HCT116 (cell line): Measurements from ENCODE around the gene PEX11G. TPM values are rescaled to one million over a fixed set of nuclear protein-coding genes. Genes with fewer than 3 reads are reported as not detected.

ENCODE experiments used
- ATAC-seq: fragments of 200-7000 bp; cut with Tn5 transposase; 2 replicates; pipeline ENCODE4 v1.9.1; 2020; ENCODE audit warnings: mild to moderate bottlenecking, moderate library complexity
- BruUV-seq: library from RNA; stranded (reverse); fragments of 400-500 nt; replicated peaks from 2 replicates; lab custom pipeline; 2021; lab: Mats Ljungman, UMichigan
- CTCF ChIA-PET: fragments of 300-600 bp; sonication (Branson Sonifier 250); formaldehyde crosslinking; loops from one replicate; lab custom pipeline; 2021; ENCODE audit warnings: antibody characterized with exemption; lab: Charles Lee
- POLR2A ChIA-PET: fragments of 300-600, 350-600 bp; sonication (Branson Sonifier 250); formaldehyde crosslinking; loops from one replicate; lab custom pipeline; 2021; ENCODE audit warnings: antibody characterized with exemption; lab: Charles Lee
- RAD21 ChIA-PET, 2 experiments: fragments of 300-600 bp; sonication (Branson Sonifier 250); formaldehyde crosslinking; loops; one replicate each; lab custom pipeline; 2023; ENCODE audit warnings: low total read pairs in 2 of 2; ENCODE audit not compliant: uncharacterized antibody in 2 of 2, unreplicated experiment in 2 of 2, low non-redundant PET in 1 of 2; lab: Charles Lee
- DNase-seq: peaks from one replicate; pipeline ENCODE4 v3.0.0-alpha.2; 2010; ENCODE audit warnings: low read depth, low spot score
- H2AFZ ChIP-seq: fragments of 200-600 bp; shearing (Covaris generic), sonication (generic); 2 replicates; pipeline ENCODE4 v1.6.1; 2017; ENCODE audit warnings: low read depth, mixed run types, mixed read lengths, antibody characterized with exemption, low read length; ENCODE audit not compliant: poor library complexity, severe bottlenecking
- H3K27ac ChIP-seq: 2 replicates; pipeline ENCODE4 v1.5.1; 2012; ENCODE audit warnings: low read depth, low read length
- H3K27me3 ChIP-seq: fragments of 200-600 bp; sonication (generic); 2 replicates; pipeline ENCODE4 v1.6.1; 2016; ENCODE audit warnings: mixed run types, low read length, mixed read lengths; ENCODE audit not compliant: insufficient read depth
- H3K36me3 ChIP-seq, 2 experiments: fragments of 200-500 bp in 1 of 2; fragments of 200-600 bp in 1 of 2; sonication (Bioruptor generic) in 1 of 2; sonication (generic) in 1 of 2; 2 replicates each; pipeline versions ENCODE4 v1.5.1 to v1.6.1; 2014 to 2016; ENCODE audit warnings: low read length in 2 of 2, inconsistent platforms in 1 of 2, mixed read lengths in 1 of 2, mixed run types in 1 of 2; ENCODE audit not compliant: insufficient read depth in 2 of 2, control insufficient read depth in 1 of 2
- H3K4me1 ChIP-seq, 2 experiments: fragments of 200-600 bp in 1 of 2; sonication (generic) in 1 of 2; 2 replicates each; pipeline versions ENCODE4 v1.5.1 to v1.6.1; 2012 to 2017; ENCODE audit warnings: low read length in 2 of 2, inconsistent platforms in 1 of 2, mild to moderate bottlenecking in 1 of 2, mixed read lengths in 1 of 2, mixed run types in 1 of 2, moderate library complexity in 1 of 2; ENCODE audit not compliant: insufficient read depth in 2 of 2, control insufficient read depth in 1 of 2
- H3K4me2 ChIP-seq: fragments of 200-600 bp; sonication (generic); 2 replicates; pipeline ENCODE4 v1.6.1; 2017; ENCODE audit warnings: mixed run types, low read length, mixed read lengths
- H3K4me3 ChIP-seq, 2 experiments: fragments of 200-600 bp in 1 of 2; sonication (generic) in 1 of 2; replicated peaks in 1 of 2; 2 replicates each; pipeline ENCODE4 v1.5.1; 2011 to 2016; ENCODE audit warnings: low read length in 2 of 2, control low read depth in 1 of 2, low read depth in 1 of 2, mild to moderate bottlenecking in 1 of 2, mixed read lengths in 1 of 2, mixed run types in 1 of 2
- H3K79me2 ChIP-seq: fragments of 200-600 bp; sonication (generic); 2 replicates; pipeline ENCODE4 v1.6.1; 2017; ENCODE audit warnings: mild to moderate bottlenecking, mixed run types, low read length, moderate library complexity, mixed read lengths; ENCODE audit not compliant: insufficient read depth
- H3K9ac ChIP-seq: fragments of 200-600 bp; sonication (generic); 2 replicates; pipeline ENCODE4 v1.6.1; 2016; ENCODE audit warnings: low read length, mixed read lengths
- H3K9me2 ChIP-seq: fragments of 200-600 bp; sonication (generic), shearing (Covaris generic); 2 replicates; pipeline ENCODE4 v1.6.1; 2017; ENCODE audit warnings: mixed run types, mild to moderate bottlenecking, moderate library complexity; ENCODE audit not compliant: insufficient read depth
- H3K9me3 ChIP-seq, 2 experiments: fragments of 200-500 bp in 1 of 2; fragments of 200-600 bp in 1 of 2; sonication (Bioruptor generic) in 1 of 2; sonication (generic) in 1 of 2; 2 replicates each; pipeline ENCODE4 v1.6.1; 2014 to 2017; ENCODE audit warnings: low read length in 2 of 2, mixed read lengths in 2 of 2, inconsistent platforms in 1 of 2, low read depth in 1 of 2, mild to moderate bottlenecking in 1 of 2, mixed run types in 1 of 2, moderate library complexity in 1 of 2; ENCODE audit not compliant: control insufficient read depth in 1 of 2, insufficient read depth in 1 of 2
- H4K20me1 ChIP-seq: fragments of 200-600 bp; sonication (generic), shearing (Covaris generic); 2 replicates; pipeline ENCODE4 v1.6.1; 2017; ENCODE audit warnings: mixed run types, mild to moderate bottlenecking, moderate library complexity; ENCODE audit not compliant: insufficient read depth
- CBX3 ChIP-seq: IDR thresholded peaks from 2 replicates; pipeline ENCODE4 v1.6.1; 2012; ENCODE audit warnings: low read depth
- CEBPB ChIP-seq: IDR thresholded peaks from 2 replicates; pipeline ENCODE4 v1.6.1; 2012; ENCODE audit warnings: low read depth
- EGR1 ChIP-seq: IDR thresholded peaks from 2 replicates; pipeline ENCODE4 v1.6.1; 2012; ENCODE audit warnings: low read depth
- ELF1 ChIP-seq: IDR thresholded peaks from 2 replicates; pipeline ENCODE4 v1.6.1; 2012; ENCODE audit warnings: low read depth, borderline replicate concordance
- EZH2 ChIP-seq: fragments of 200-600 bp; sonication (generic); IDR thresholded peaks from 2 replicates; pipeline ENCODE4 v1.6.1; 2017; ENCODE audit warnings: antibody characterized with exemption, mixed run types
- FOSL1 ChIP-seq: IDR thresholded peaks from 2 replicates; pipeline ENCODE4 v1.6.1; 2012; ENCODE audit warnings: low read depth
- JUND ChIP-seq: IDR thresholded peaks from 2 replicates; pipeline ENCODE4 v1.6.1; 2012
- POLR2AphosphoS5 ChIP-seq: IDR thresholded peaks from 2 replicates; pipeline ENCODE4 v1.6.1; 2011; ENCODE audit warnings: mild to moderate bottlenecking, low read depth, low read length, moderate library complexity
- RAD21 ChIP-seq: IDR thresholded peaks from 2 replicates; pipeline ENCODE4 v1.6.1; 2012; ENCODE audit warnings: low read depth, mild to moderate bottlenecking
- SIN3A ChIP-seq: IDR thresholded peaks from 2 replicates; pipeline ENCODE4 v1.6.1; 2012; ENCODE audit warnings: low read depth
- SP1 ChIP-seq: IDR thresholded peaks from 2 replicates; pipeline ENCODE4 v1.6.1; 2012; ENCODE audit warnings: low read depth
- SRF ChIP-seq: IDR thresholded peaks from 2 replicates; pipeline ENCODE4 v1.6.1; 2012; ENCODE audit warnings: low read depth
- TCF7L2 ChIP-seq: IDR thresholded peaks from 2 replicates; pipeline ENCODE4 v1.7.0; 2011; ENCODE audit warnings: borderline replicate concordance, inconsistent platforms; ENCODE audit not compliant: insufficient read depth, insufficient read length; ENCODE audit errors: extremely low read depth
- YY1 ChIP-seq: IDR thresholded peaks from 2 replicates; pipeline ENCODE4 v1.6.1; 2011; ENCODE audit warnings: low read length, low read depth, moderate library complexity, mild to moderate bottlenecking; ENCODE audit not compliant: insufficient replicate concordance; ENCODE audit errors: extremely low read depth
- ZFX ChIP-seq: fragments of 450-650 bp; IDR thresholded peaks from 2 replicates; pipeline ENCODE4 v1.6.1; 2017
- ZNF274 ChIP-seq: fragments of 200-500 bp; sonication (Bioruptor generic); IDR thresholded peaks from 2 replicates; pipeline ENCODE4 v1.6.1; 2014; ENCODE audit warnings: mild to moderate bottlenecking, low read depth, low read length, inconsistent platforms
- intact Hi-C: fragments of 100-400 bp; cut with micrococcal nuclease; formaldehyde crosslinking; loops from 2 replicates; pipeline ENCODE4 v1.10.0; 2022
- total RNA-seq: library from RNA; stranded (reverse); gene quantifications from one replicate; pipeline ENCODE4 v1.2.1, GENCODE V29; 2021; ENCODE audit not compliant: unreplicated experiment
- TF ChIP-seq, protein P1 (sequence below): IDR thresholded peaks from 2 replicates; pipeline ENCODE4 v1.6.1; 2012
- TF ChIP-seq, protein P2 (sequence below): IDR thresholded peaks from 2 replicates; pipeline ENCODE4 v1.6.1; 2011; ENCODE audit warnings: mild to moderate bottlenecking, low read length, moderate library complexity; ENCODE audit not compliant: insufficient replicate concordance; ENCODE audit errors: extremely low read depth

The PEX11G gene
- total RNA-seq, 1 experiment from 2014 or later, result 6.4 TPM

DNA sequence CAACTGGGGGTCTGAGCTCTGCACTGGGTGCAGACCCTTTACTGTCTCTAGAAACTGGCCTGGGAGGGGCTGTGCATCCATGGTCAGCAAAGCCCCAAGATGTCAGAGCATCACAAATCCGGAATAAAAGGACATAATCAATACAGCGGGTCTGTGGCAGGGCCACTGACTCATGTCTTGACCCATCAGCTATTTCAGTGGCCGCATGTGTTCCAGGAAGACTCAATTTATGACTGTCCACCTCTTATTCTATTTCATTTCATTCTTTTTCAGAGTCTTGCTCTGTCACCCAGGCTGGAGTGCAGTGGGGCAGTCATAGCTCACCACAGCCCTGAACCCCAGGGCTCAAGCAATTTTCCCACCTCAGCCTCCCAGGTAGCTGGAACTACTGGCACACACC is 53.2 kb downstream of the PEX11G start:
- intact Hi-C loops, result no loop called here
- POLR2A ChIA-PET, result no interaction called here
- Histone ChIP-seq H3K27ac (no peak overlapping the region), H4K20me1 (no peaks in the 10 kb centered on the region), H3K4me3 (no peak overlapping the region), H3K27me3 (no peaks in the 10 kb centered on the region), H3K9ac (no peak overlapping the region), H3K4me2 (no peak overlapping the region), H3K9me3 (no peaks in the 10 kb centered on the region), H3K9me2 (no peaks in the 10 kb centered on the region), H3K4me1 (peaks cover 9% of the 10 kb centered on the region in 2 experiments), H3K79me2 (peaks cover 14% of the 10 kb centered on the region; the same call in 1 of the 2 replicates), H2AFZ (no peak overlapping the region), H3K36me3 (no peaks in the 10 kb centered on the region)
- no TSS peak for BruUV-seq
- TF ChIP-seq EZH2, result no peak
- TF ChIP-seq SP1, result no peak
- no peak for TF ChIP-seq ZFX
- no peak for TF ChIP-seq SRF
- TF ChIP-seq, protein P1, sequence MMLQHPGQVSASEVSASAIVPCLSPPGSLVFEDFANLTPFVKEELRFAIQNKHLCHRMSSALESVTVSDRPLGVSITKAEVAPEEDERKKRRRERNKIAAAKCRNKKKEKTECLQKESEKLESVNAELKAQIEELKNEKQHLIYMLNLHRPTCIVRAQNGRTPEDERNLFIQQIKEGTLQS, result no peak
- no peak for TF ChIP-seq EGR1
- RAD21 ChIA-PET, result no interaction called here
- ATAC-seq (no peak), DNase-seq (no peak)
- CTCF ChIA-PET, result no interaction called here

DNA sequence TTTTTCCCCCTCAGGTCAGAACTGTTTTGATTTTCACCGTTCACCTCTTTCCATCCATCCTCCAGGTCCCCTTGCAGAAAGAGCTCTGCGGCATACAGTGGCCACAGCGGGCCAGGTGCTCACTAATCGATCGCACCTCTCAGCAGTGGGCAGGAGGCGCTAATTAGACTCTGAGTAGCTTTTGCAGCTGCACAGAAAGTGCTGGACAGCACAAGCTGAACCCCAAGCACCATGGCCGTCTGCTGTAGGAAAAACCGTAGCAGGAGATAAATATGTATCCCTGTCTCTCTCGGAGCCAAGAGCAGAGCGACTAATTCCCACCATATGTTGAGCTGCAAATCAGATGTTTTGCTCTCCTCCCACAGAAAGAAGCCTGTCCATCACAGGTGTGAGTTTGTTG is 54.4 kb downstream of the PEX11G start:
- ChIA-PET CTCF (no interaction called here), RAD21 (no interaction called here), POLR2A (no interaction called here)
- no TSS peak for BruUV-seq
- no peaks in the 10 kb centered on the region for H3K36me3 ChIP-seq
- peaks cover 14% of the 10 kb centered on the region; the same call in 1 of the 2 replicates for H3K79me2 ChIP-seq
- H4K20me1 ChIP-seq, result no peaks in the 10 kb centered on the region
- no peaks in the 10 kb centered on the region for H3K9me3 ChIP-seq
- H3K9me2 ChIP-seq, result no peaks in the 10 kb centered on the region
- no peak for DNase-seq
- ATAC-seq, result no peak
- no peak overlapping the region for H3K27ac ChIP-seq
- no peak overlapping the region for H3K4me3 ChIP-seq
- no peak overlapping the region for H3K9ac ChIP-seq
- intact Hi-C loops, result no loop called here
- no peak overlapping the region for H2AFZ ChIP-seq
- no peaks in the 10 kb centered on the region for H3K27me3 ChIP-seq
- H3K4me2 ChIP-seq, result no peak overlapping the region
- H3K4me1 ChIP-seq, result peaks cover 9% of the 10 kb centered on the region in 2 experiments
- TF ChIP-seq FOSL1, result no peak
- TF ChIP-seq JUND, result no peak
- TF ChIP-seq ZNF274, result no peak
- TF ChIP-seq, protein P2, sequence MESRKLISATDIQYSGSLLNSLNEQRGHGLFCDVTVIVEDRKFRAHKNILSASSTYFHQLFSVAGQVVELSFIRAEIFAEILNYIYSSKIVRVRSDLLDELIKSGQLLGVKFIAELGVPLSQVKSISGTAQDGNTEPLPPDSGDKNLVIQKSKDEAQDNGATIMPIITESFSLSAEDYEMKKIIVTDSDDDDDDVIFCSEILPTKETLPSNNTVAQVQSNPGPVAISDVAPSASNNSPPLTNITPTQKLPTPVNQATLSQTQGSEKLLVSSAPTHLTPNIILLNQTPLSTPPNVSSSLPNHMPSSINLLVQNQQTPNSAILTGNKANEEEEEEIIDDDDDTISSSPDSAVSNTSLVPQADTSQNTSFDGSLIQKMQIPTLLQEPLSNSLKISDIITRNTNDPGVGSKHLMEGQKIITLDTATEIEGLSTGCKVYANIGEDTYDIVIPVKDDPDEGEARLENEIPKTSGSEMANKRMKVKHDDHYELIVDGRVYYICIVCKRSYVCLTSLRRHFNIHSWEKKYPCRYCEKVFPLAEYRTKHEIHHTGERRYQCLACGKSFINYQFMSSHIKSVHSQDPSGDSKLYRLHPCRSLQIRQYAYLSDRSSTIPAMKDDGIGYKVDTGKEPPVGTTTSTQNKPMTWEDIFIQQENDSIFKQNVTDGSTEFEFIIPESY, result no peak
- TF ChIP-seq TCF7L2, result no peak
- TF ChIP-seq, protein P1, result no peak
- TF ChIP-seq CEBPB, result no peak
- no peak for TF ChIP-seq SRF
- TF ChIP-seq SIN3A, result no peak
- no peak for TF ChIP-seq EZH2
- no peak for TF ChIP-seq POLR2AphosphoS5
- TF ChIP-seq RAD21, result no peak
- no peak for TF ChIP-seq SP1
- TF ChIP-seq YY1, result no peak
- no peak for TF ChIP-seq ELF1
- TF ChIP-seq CBX3, result no peak
